ENCODE data around the gene PARD3B.

- TF ChIP-seq CTCF (conservative IDR thresholded peaks at IDR 0.05; ENCODE audit: low read depth, low read length), result no peak
- no peak for TF ChIP-seq EZH2 (IDR thresholded peaks at IDR 0.05; ENCODE audit: borderline replicate concordance, low read depth, low read length, poor library complexity, severe bottlenecking)
These were observed 345.4 kb downstream of the PARD3B start for GRCh38 chr2:204890680-204891079.

Data from A673 (cell line).